Stomach (tissue), 4 donors: ENCODE measurements around the gene DCT.

Experiments
- CTCF ChIP-seq, 7 experiments: fragments of 450-650 bp in 4 of 7; fragments of 200-600 bp in 3 of 7; sonication (generic) in 3 of 7; IDR thresholded peaks; one replicate each; pipeline ENCODE4 v1.5.1; 2016 to 2019; ENCODE audit warnings: antibody characterized with exemption in 7 of 7, control low read depth in 2 of 7, mild to moderate bottlenecking in 1 of 7
- EP300 ChIP-seq: sonication (generic); formaldehyde crosslinking; IDR thresholded peaks from one replicate; pipeline ENCODE4 v1.6.1; 2017; ENCODE audit warnings: antibody characterized with exemption
- POLR2A ChIP-seq, 4 donors: fragments of 450-650 bp; IDR thresholded peaks; one replicate each; pipeline ENCODE4 v1.6.1; 2016; ENCODE audit warnings: antibody characterized with exemption in 4 of 4, control low read depth in 2 of 4, mild to moderate bottlenecking in 1 of 4, moderate library complexity in 1 of 4
- POLR2AphosphoS5 ChIP-seq, 3 donors: sonication (generic); formaldehyde crosslinking; IDR thresholded peaks; one replicate each; pipeline ENCODE4 v1.6.1; 2016; ENCODE audit warnings: antibody characterized with exemption in 3 of 3

GRCh38 chr13:94416454-94417080 lies 62.9 kb downstream of the DCT start:
- TF ChIP-seq CTCF (IDR thresholded peaks at IDR 0.05) (no peak), POLR2A (IDR thresholded peaks at IDR 0.05) (no peak), EP300 (no peak), POLR2AphosphoS5 (IDR thresholded peaks at IDR 0.05) (no peak)
